ENCODE results near the gene MRPL2.

GRCh38 chr6:43014434-43014909, 44.8 kb downstream of the MRPL2 start:
- no peak for TF ChIP-seq EZH2 (IDR thresholded peaks at IDR 0.05; ENCODE audit: borderline replicate concordance, low read length)
- no peak for TF ChIP-seq CTCF (IDR thresholded peaks at IDR 0.05; ENCODE audit: low read length)
